H1 (cell line): ENCODE results near the gene RNF186. TPM values are rescaled to one million over a fixed set of nuclear protein-coding genes. Genes with fewer than 3 reads are reported as not detected.

Experiments
- ATF3 ChIP-seq: IDR thresholded peaks from 2 replicates; pipeline ENCODE4 v1.6.1; 2011; ENCODE audit warnings: low read depth, mild to moderate bottlenecking, low read length; ENCODE audit not compliant: insufficient read depth
- CEBPB ChIP-seq: IDR thresholded peaks from 2 replicates; pipeline ENCODE4 v1.6.1; 2012; ENCODE audit warnings: low read depth, low read length
- CREB1 ChIP-seq: IDR thresholded peaks from 2 replicates; pipeline ENCODE4 v1.6.1; 2012; ENCODE audit warnings: inconsistent platforms
- EGR1 ChIP-seq: IDR thresholded peaks from 2 replicates; pipeline ENCODE4 v1.6.1; 2011; ENCODE audit warnings: low read depth, low read length, borderline replicate concordance
- RXRA ChIP-seq: IDR thresholded peaks from 2 replicates; pipeline ENCODE4 v1.6.1; 2011; ENCODE audit warnings: low read depth, mild to moderate bottlenecking, low read length, moderate library complexity; ENCODE audit not compliant: insufficient read depth
- SIN3A ChIP-seq, 2 experiments: IDR thresholded peaks in 1 of 2; conservative IDR thresholded peaks in 1 of 2; 2 replicates each; pipeline ENCODE4 v1.6.1; 2011 to 2012; ENCODE audit warnings: low read length in 2 of 2, improper control_type of control experiment in 1 of 2, low read depth in 1 of 2, mild to moderate bottlenecking in 1 of 2
- TCF12 ChIP-seq: IDR thresholded peaks from 2 replicates; pipeline ENCODE4 v1.6.1; 2011; ENCODE audit warnings: low read depth, mild to moderate bottlenecking, low read length
- polyA plus RNA-seq, 7 experiments: library from polyadenylated mRNA; depleted of rRNA in 3 of 7; stranded (reverse) in 5 of 7; unstranded in 2 of 7; fragments of >200 nt in 5 of 7; fragments of 200-250 nt in 2 of 7; gene quantifications; 1 replicate in 5 of 7; 2 replicates in 1 of 7; 4 replicates in 1 of 7; pipeline versions ENCODE4 v1.2.1 to v1.2.3, GENCODE V29; 2011 to 2013; ENCODE audit warnings: missing spikeins in 2 of 7, mixed read lengths in 2 of 7
- total RNA-seq: library from RNA; stranded (reverse); fragmentation: NEBNext Ultra II Directional; extraction: Animal tissue kit (Norgen Biotek cat#: 25700); gene quantifications from 2 replicates; pipeline ENCODE4 v1.2.1, GENCODE V29; 2021

Gene RNF186
- total and polyA plus RNA-seq, 2 of the 8 experiments (the other 6 are each of a cell fraction or from before 2014, with no cell fraction given): not detected

- TF ChIP-seq ATF3 (no peak), TCF12 (no peak), SIN3A (conservative IDR thresholded peaks at IDR 0.05 in 1 of 2, IDR thresholded peaks at IDR 0.05 in 1 of 2; ENCODE audit: low read depth in 1 of 2, low read length in 2 of 2) (no peak), CREB1 (no peak), CEBPB (no peak), RXRA (no peak), EGR1 (no peak)
- TF ChIP-seq, all 59 proteins: peak for 0
Measured at GRCh38 chr1:19864570-19865160, 49.6 kb upstream of the RNF186 start (continued).
